H1 (cell line): ENCODE measurements around the gene FOXN3. TPM values are rescaled to one million over a fixed set of nuclear protein-coding genes. Genes with fewer than 3 reads are reported as not detected.

Experiments
- CREB1 ChIP-seq: IDR thresholded peaks from 2 replicates; pipeline ENCODE4 v1.6.1; 2012; ENCODE audit warnings: inconsistent platforms
- FOSL1 ChIP-seq: IDR thresholded peaks from 2 replicates; pipeline ENCODE4 v1.6.1; 2011; ENCODE audit warnings: mild to moderate bottlenecking, low read depth, low read length, moderate library complexity; ENCODE audit not compliant: insufficient read depth
- JUN ChIP-seq: IDR thresholded peaks from 2 replicates; pipeline ENCODE4 v1.6.1; 2011; ENCODE audit warnings: low read depth, mild to moderate bottlenecking, improper control_type of control experiment, low read length
- SAP30 ChIP-seq: fragments of 300-600 bp; sonication (generic); IDR thresholded peaks from 2 replicates; pipeline ENCODE4 v1.7.1; 2012; ENCODE audit warnings: low read length, moderate library complexity, mild to moderate bottlenecking, inconsistent platforms; ENCODE audit not compliant: insufficient read depth, insufficient replicate concordance
- SIN3A ChIP-seq, 2 experiments: IDR thresholded peaks in 1 of 2; conservative IDR thresholded peaks in 1 of 2; 2 replicates each; pipeline ENCODE4 v1.6.1; 2011 to 2012; ENCODE audit warnings: low read length in 2 of 2, improper control_type of control experiment in 1 of 2, low read depth in 1 of 2, mild to moderate bottlenecking in 1 of 2
- polyA plus RNA-seq, 7 experiments: library from polyadenylated mRNA; depleted of rRNA in 3 of 7; stranded (reverse) in 5 of 7; unstranded in 2 of 7; fragments of >200 nt in 5 of 7; fragments of 200-250 nt in 2 of 7; gene quantifications; 1 replicate in 5 of 7; 2 replicates in 1 of 7; 4 replicates in 1 of 7; pipeline versions ENCODE4 v1.2.1 to v1.2.3, GENCODE V29; 2011 to 2013; ENCODE audit warnings: missing spikeins in 2 of 7, mixed read lengths in 2 of 7
- total RNA-seq: library from RNA; stranded (reverse); fragmentation: NEBNext Ultra II Directional; extraction: Animal tissue kit (Norgen Biotek cat#: 25700); gene quantifications from 2 replicates; pipeline ENCODE4 v1.2.1, GENCODE V29; 2021

FOXN3 gene
- total and polyA plus RNA-seq, 2 of the 8 experiments (the other 6 are each of a cell fraction or from before 2014, with no cell fraction given) = 52.6 to 178 TPM

- no peak for TF ChIP-seq SAP30
- TF ChIP-seq JUN = no peak
- no peak for TF ChIP-seq CREB1
- no peak for TF ChIP-seq SIN3A (conservative IDR thresholded peaks at IDR 0.05 in 1 of 2, IDR thresholded peaks at IDR 0.05 in 1 of 2; ENCODE audit: low read depth in 1 of 2, low read length in 2 of 2)
- no peak for TF ChIP-seq FOSL1
- TF ChIP-seq, all 59 proteins: peak for 0
These were observed 48.2 kb downstream of the FOXN3 start (continued) for GRCh38 chr14:89368490-89369477.
